ENCODE results near the gene ASAP3. TPM values are rescaled to one million over a fixed set of nuclear protein-coding genes. Genes with fewer than 3 reads are reported as not detected.
"Not testable (repeated sequence)": the region's sequence is repeated elsewhere in the genome, so short reads cannot be mapped to it uniquely, and the experiment has no call there.

Gene ASAP3
- total RNA-seq, 6 donors from 2014 or later, result 29.5 to 47.2 (median 41.8) TPM

- 34 to 42% methylated on average over 2 of the region's 2 CpGs for WGBS, 2 donors
- no peak overlapping the region for H3K27ac ChIP-seq
- ATAC-seq (ENCODE audit: low FRiP score in 2 of 2) (no peak), DNase-seq (no peak)
- H3K9me3 ChIP-seq, result no peaks in the 10 kb centered on the region
- no peaks in the 10 kb centered on the region for H3K27me3 ChIP-seq
- H3K4me3 ChIP-seq, result no peak overlapping the region
- peaks cover 5 to 10% (median 6%) of the 10 kb centered on the region in 4 donors for H3K4me1 ChIP-seq
- TF ChIP-seq POLR2AphosphoS5 (IDR thresholded peaks at IDR 0.05), result no peak
- H3K36me3 ChIP-seq, result no peaks in the 10 kb centered on the region
These were observed 16.5 kb upstream of the ASAP3 start for GRCh38 chr1:23500466-23500865.

GRCh38 chr1:23497777-23498439 is 13.9 kb upstream of the ASAP3 start:
- DNase-seq, result no peak
- no peaks in the 10 kb centered on the region for H3K36me3 ChIP-seq
- WGBS, 2 donors, result 80 to 84% methylated on average over 3 of the region's 3 CpGs
- peak overlapping the region in 2 of 4 donors; percentile 24 to 31 for H3K27ac ChIP-seq
- peaks cover 5 to 7% (median 6%) of the 10 kb centered on the region in 4 donors for H3K4me1 ChIP-seq
- H3K4me3 ChIP-seq, result no peak overlapping the region
- no peaks in the 10 kb centered on the region for H3K9me3 ChIP-seq
- no peaks in the 10 kb centered on the region for H3K27me3 ChIP-seq
- no peak for TF ChIP-seq EP300 (IDR thresholded peaks at IDR 0.05)
- no peak for TF ChIP-seq POLR2A (IDR thresholded peaks at IDR 0.05)
- no peak for TF ChIP-seq POLR2AphosphoS5 (IDR thresholded peaks at IDR 0.05)
- TF ChIP-seq CTCF (IDR thresholded peaks at IDR 0.05), result no peak
- ATAC-seq (ENCODE audit: low FRiP score in 2 of 2), result peak in 1 of 2 donors; percentile 66

- 72 to 74% methylated on average over 7 of the region's 7 CpGs for WGBS, 2 donors
- no peaks in the 10 kb centered on the region for H3K9me3 ChIP-seq
- no peak overlapping the region for H3K4me3 ChIP-seq
- no peak for DNase-seq
- H3K27ac ChIP-seq, result no peak overlapping the region
- TF ChIP-seq CTCF (IDR thresholded peaks at IDR 0.05), result no peak
- no peak for TF ChIP-seq POLR2A (IDR thresholded peaks at IDR 0.05)
- no peak for TF ChIP-seq EP300 (IDR thresholded peaks at IDR 0.05)
- TF ChIP-seq POLR2AphosphoS5 (IDR thresholded peaks at IDR 0.05), result no peak
- no peaks in the 10 kb centered on the region for H3K27me3 ChIP-seq
- H3K4me1 ChIP-seq, result peaks cover 5 to 7% (median 6%) of the 10 kb centered on the region in 4 donors
- no peaks in the 10 kb centered on the region for H3K36me3 ChIP-seq
- no peak for ATAC-seq (ENCODE audit: low FRiP score in 2 of 2)
These were observed 12.7 kb upstream of the ASAP3 start for GRCh38 chr1:23496490-23497181.

- H3K9me3 ChIP-seq; H3K4me1 ChIP-seq; H3K4me3 ChIP-seq; ATAC-seq (ENCODE audit: low FRiP score in 2 of 2); H3K36me3 ChIP-seq; H3K27ac ChIP-seq; H3K27me3 ChIP-seq; DNase-seq: not testable (repeated sequence)
- 93 to 94% methylated on average over 6 of the region's 6 CpGs for WGBS, 2 donors
These were observed 10.9 kb upstream of the ASAP3 start for GRCh38 chr1:23494836-23495235.

GRCh38 chr1:23492776-23493175 is 8.8 kb upstream of the ASAP3 start:
- not testable (repeated sequence) for H3K4me1 ChIP-seq; H3K4me3 ChIP-seq; DNase-seq; H3K9me3 ChIP-seq; ATAC-seq (ENCODE audit: low FRiP score in 2 of 2); H3K27me3 ChIP-seq; H3K36me3 ChIP-seq; H3K27ac ChIP-seq
- WGBS, 2 donors, result 83 to 93% methylated on average over 6 of the region's 6 CpGs

- 85 to 100% methylated on average over 3 of the region's 3 CpGs for WGBS, 2 donors
- no peak overlapping the region for H3K4me3 ChIP-seq
- no peak for TF ChIP-seq POLR2A (IDR thresholded peaks at IDR 0.05)
- no peak for TF ChIP-seq POLR2AphosphoS5 (IDR thresholded peaks at IDR 0.05)
- TF ChIP-seq CTCF (IDR thresholded peaks at IDR 0.05), result no peak
- TF ChIP-seq EP300 (IDR thresholded peaks at IDR 0.05), result no peak
- no peaks in the 10 kb centered on the region for H3K27me3 ChIP-seq
- H3K4me1 ChIP-seq, result peaks cover under 1 to 2% (median 2%) of the 10 kb centered on the region in 4 donors
- DNase-seq (no peak), ATAC-seq (ENCODE audit: low FRiP score in 2 of 2) (no peak)
- H3K9me3 ChIP-seq, result no peaks in the 10 kb centered on the region
- H3K36me3 ChIP-seq, result no peaks in the 10 kb centered on the region
- no peak overlapping the region for H3K27ac ChIP-seq
These were observed 8.2 kb upstream of the ASAP3 start for GRCh38 chr1:23492132-23492720.

Data from upper lobe of left lung (tissue), 6 donors.